NT2/D1 (cell line): ENCODE results near the gene SMIM35.

ENCODE experiments used
- DNase-seq: peaks from one replicate; pipeline ENCODE4 v3.0.0-alpha.2; 2011; ENCODE audit warnings: low read depth, low spot score
- H3K27me3 ChIP-seq: 2 replicates; pipeline ENCODE4 v1.6.0; 2011; ENCODE audit warnings: mild to moderate bottlenecking; ENCODE audit not compliant: insufficient read length, insufficient read depth
- H3K36me3 ChIP-seq: 2 replicates; pipeline ENCODE4 v1.6.1; 2011; ENCODE audit warnings: mild to moderate bottlenecking, low read length, mixed read lengths; ENCODE audit not compliant: insufficient read depth, insufficient read length
- H3K4me1 ChIP-seq: 2 replicates; pipeline ENCODE4 v1.5.1; 2011; ENCODE audit not compliant: insufficient read depth, insufficient read length
- H3K4me3 ChIP-seq: 2 replicates; pipeline ENCODE4 v1.5.1; 2011; ENCODE audit warnings: low read depth; ENCODE audit not compliant: insufficient read length
- H3K9ac ChIP-seq: 2 replicates; pipeline ENCODE4 v1.6.0; 2011; ENCODE audit warnings: low read depth; ENCODE audit not compliant: insufficient read length
- H3K9me3 ChIP-seq: 2 replicates; pipeline ENCODE4 v1.5.1; 2011; ENCODE audit warnings: mild to moderate bottlenecking, low read length; ENCODE audit not compliant: insufficient read depth
- SUZ12 ChIP-seq: IDR thresholded peaks from 2 replicates; pipeline ENCODE4 v1.6.1; 2011; ENCODE audit not compliant: insufficient read length, insufficient read depth; ENCODE audit errors: extremely low read depth
- YY1 ChIP-seq: IDR thresholded peaks from 2 replicates; pipeline ENCODE4 v1.6.1; 2011; ENCODE audit not compliant: insufficient read length, insufficient read depth
- ZNF274 ChIP-seq: IDR thresholded peaks from 2 replicates; pipeline ENCODE4 v1.6.1; 2011; ENCODE audit warnings: mild to moderate bottlenecking, low read depth, low read length

The SMIM35 gene

DNA sequence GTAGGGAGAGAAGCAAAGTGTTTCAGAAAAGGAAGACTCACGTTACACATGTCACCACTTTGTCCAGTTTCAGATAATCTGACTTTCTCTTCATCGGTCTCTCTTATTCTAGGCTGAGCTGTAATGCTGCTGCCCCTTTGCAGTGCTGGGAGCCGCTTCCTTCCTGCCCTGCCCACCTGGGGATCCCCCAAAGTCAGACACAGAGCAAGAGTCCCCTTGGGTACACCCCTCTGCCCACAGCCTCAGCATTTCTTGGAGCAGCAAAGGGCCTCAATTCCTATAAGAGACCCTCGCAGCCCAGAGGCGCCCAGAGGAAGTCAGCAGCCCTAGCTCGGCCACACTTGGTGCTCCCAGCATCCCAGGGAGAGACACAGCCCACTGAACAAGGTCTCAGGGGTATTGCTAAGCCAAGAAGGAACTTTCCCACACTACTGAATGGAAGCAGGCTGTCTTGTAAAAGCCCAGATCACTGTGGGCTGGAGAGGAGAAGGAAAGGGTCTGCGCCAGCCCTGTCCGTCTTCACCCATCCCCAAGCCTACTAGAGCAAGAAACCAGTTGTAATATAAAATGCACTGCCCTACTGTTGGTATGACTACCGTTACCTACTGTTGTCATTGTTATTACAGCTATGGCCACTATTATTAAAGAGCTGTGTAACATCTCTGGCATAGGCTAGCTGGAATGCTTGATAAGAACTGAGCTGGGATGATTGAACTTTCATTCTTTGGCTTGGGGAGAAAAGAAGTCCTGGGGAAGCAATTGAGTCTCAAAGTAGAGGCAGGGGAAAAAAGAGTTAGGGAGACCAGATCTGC is 31.2 kb upstream of the SMIM35 start:
- H3K9me3 ChIP-seq: 0 out of 2 replicates have a peak, but pooled peaks cover 4% of the 10 kb centered on the region
- no peak for TF ChIP-seq YY1
- TF ChIP-seq ZNF274: no peak
- TF ChIP-seq SUZ12: no peak

DNA sequence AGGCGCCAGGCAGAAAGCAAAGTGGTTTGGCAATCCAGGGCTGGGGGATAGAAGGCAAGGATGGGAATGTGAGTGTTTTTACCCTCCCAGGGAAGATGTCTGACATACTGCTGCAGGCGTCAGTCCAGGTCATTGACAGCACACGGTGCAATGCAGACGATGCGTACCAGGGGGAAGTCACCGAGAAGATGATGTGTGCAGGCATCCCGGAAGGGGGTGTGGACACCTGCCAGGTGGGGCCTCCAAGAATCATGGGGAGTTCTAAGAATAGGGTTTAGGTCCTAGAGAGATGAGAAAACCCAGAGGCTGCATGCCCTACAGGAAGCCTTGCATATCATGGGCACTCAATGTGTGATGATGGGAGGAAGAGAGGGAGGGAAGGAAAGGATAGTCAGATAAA is 28.3 kb upstream of the SMIM35 start:
- no peak for DNase-seq
- Histone ChIP-seq H3K4me1 (peaks cover 3% of the 10 kb centered on the region), H3K4me3 (no peak overlapping the region), H3K9me3 (no peaks in the 10 kb centered on the region), H3K36me3 (no peaks in the 10 kb centered on the region), H3K9ac (no peak overlapping the region), H3K27me3 (no peaks in the 10 kb centered on the region)
- no peak for TF ChIP-seq ZNF274
- TF ChIP-seq SUZ12: no peak
- no peak for TF ChIP-seq YY1

More for the DNA sequence above, 31.2 kb upstream of the SMIM35 start:
- no peaks in the 10 kb centered on the region for H3K27me3 ChIP-seq
- no peaks in the 10 kb centered on the region for H3K36me3 ChIP-seq
- H3K9ac ChIP-seq: no peak overlapping the region
- H3K4me3 ChIP-seq: no peak overlapping the region
- peaks cover 3% of the 10 kb centered on the region for H3K4me1 ChIP-seq
- no peak for DNase-seq

DNA sequence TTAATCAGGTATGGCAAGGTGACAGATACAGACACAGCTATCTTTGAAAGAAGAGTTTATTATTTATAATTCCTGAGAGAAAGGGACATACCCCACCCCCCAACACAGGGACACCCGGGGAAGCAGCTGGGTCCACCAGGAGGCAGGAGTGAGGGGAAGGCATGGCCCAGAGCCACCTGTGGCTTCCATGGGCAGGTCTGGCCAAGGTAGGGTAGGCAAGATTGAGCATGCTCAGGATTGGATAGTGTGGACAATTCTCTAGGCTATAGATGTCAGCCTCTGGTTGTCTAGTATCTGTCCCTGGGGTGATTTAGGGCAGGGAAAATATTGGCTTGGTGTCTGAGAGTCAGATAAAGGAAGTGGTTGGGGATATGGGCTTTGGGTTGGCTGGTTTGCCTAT is 27.5 kb upstream of the SMIM35 start:
- Histone ChIP-seq H3K4me1 (peaks cover 3% of the 10 kb centered on the region), H3K36me3 (no peaks in the 10 kb centered on the region), H3K9ac (no peak overlapping the region), H3K27me3 (no peaks in the 10 kb centered on the region), H3K9me3 (no peaks in the 10 kb centered on the region), H3K4me3 (no peak overlapping the region)
- no peak for TF ChIP-seq ZNF274
- no peak for TF ChIP-seq SUZ12
- no peak for TF ChIP-seq YY1
- DNase-seq: no peak

DNA sequence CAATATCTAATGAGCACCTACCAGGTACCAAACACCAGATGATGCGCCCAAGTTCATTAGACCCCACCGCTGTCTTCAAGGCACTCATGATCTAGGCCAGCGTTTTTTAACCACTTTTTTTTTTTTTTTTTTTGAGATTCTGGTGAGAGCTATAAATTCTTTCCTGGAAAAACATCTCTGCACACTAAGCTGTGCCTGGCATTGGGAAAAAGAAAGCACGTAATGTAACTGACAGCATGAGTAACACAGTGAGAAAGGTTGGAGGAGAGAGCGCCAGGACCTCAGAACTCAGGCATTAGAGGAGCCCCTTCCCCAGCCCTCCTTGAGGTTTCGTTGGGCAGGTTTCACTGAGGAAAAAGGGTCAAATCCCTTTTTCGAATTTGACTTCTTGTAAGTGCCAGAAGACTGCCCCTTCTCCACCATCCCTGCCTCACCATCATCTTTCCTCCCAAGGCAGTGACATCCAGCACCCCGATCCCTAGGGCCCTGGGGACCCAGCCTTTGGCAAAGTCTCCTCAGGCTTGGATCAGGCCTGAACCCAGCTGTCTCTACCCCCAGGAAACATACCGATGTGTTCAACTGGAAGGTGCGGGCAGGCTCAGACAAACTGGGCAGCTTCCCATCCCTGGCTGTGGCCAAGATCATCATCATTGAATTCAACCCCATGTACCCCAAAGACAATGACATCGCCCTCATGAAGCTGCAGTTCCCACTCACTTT is 26.1 kb upstream of the SMIM35 start:
- H3K4me1 ChIP-seq: peaks cover 3% of the 10 kb centered on the region
- DNase-seq: no peak
- no peak overlapping the region for H3K4me3 ChIP-seq
- H3K9me3 ChIP-seq: no peaks in the 10 kb centered on the region
- H3K36me3 ChIP-seq: no peaks in the 10 kb centered on the region
- no peaks in the 10 kb centered on the region for H3K27me3 ChIP-seq
- no peak for TF ChIP-seq SUZ12
- no peak for TF ChIP-seq YY1
- no peak for TF ChIP-seq ZNF274
- no peak overlapping the region for H3K9ac ChIP-seq

DNA sequence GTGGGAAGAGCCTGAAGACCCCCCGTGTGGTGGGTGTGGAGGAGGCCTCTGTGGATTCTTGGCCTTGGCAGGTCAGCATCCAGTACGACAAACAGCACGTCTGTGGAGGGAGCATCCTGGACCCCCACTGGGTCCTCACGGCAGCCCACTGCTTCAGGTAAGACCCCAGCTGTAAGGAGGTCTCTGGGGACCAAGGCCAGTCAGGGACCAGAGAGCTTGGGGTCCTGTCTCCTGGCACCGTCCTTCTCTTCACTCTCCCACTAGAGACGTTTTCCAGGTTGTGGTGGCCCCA is 24.9 kb upstream of the SMIM35 start:
- no peaks in the 10 kb centered on the region for H3K36me3 ChIP-seq
- H3K4me1 ChIP-seq: no peaks in the 10 kb centered on the region
- TF ChIP-seq SUZ12 (no peak), YY1 (no peak), ZNF274 (no peak)
- H3K9ac ChIP-seq: no peak overlapping the region
- no peaks in the 10 kb centered on the region for H3K9me3 ChIP-seq
- H3K27me3 ChIP-seq: no peaks in the 10 kb centered on the region
- H3K4me3 ChIP-seq: no peak overlapping the region
- no peak for DNase-seq

DNA sequence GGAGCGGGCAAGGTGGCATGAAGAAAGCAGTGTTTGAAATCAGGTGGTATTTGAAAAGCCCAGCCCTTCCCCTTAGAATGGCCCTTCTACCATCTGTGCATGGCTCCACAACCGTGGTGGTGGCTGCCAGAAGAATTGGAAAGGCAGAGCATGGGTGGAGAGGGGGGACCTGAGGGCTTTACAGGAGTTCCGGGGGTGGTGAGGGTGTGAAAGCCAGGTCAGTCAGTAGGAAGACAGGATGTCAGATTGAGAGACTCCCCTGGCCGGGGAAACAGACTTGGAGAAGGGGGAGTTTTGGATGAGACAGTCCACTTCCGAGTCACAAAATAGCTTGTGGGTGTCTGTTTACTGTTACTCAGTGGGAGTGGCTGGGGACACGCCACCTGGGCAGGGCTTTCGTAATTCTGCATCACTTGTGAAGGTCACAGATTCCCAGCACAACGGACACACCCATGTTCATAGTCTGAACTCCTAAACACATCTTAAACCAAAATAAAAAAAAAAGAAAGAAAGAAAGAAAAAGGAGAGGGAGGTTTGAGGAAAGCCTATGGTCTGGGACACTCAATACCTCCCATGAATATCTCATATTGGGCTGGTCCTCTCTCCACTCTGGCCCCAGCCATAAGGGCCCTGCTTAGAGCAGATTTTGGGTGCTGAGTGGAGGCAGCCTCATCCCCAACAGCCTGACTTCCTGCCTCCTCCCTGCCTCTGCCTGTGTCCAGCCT is 24.4 kb upstream of the SMIM35 start:
- TF ChIP-seq ZNF274 (no peak), SUZ12 (no peak), YY1 (no peak)
- H3K4me3 ChIP-seq: no peak overlapping the region
- no peaks in the 10 kb centered on the region for H3K36me3 ChIP-seq
- H3K9me3 ChIP-seq: no peaks in the 10 kb centered on the region
- no peak for DNase-seq
- no peaks in the 10 kb centered on the region for H3K27me3 ChIP-seq
- no peaks in the 10 kb centered on the region for H3K4me1 ChIP-seq
- no peak overlapping the region for H3K9ac ChIP-seq

DNA sequence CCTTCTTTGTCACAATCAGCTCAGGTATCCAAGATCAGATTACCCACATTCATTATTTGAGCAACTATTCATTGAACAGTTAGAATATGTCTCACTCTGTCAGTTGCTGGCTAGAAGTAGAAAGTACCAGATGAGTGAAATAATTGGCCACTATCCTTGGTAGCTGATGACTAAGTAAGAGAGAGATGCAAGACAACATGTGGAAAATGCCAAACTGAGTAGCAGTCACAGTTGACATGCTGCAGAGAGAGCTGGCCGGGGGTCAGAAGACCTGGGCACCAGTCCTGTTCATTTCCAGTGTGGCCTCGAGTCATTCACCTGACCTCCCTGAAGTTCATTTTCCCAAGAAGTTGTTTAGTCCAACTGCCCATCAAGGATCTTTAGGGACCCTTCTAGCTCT is 22.5 kb upstream of the SMIM35 start:
- H3K4me1 ChIP-seq: peaks cover 2% of the 10 kb centered on the region
- no peak overlapping the region for H3K4me3 ChIP-seq
- TF ChIP-seq SUZ12 (no peak), ZNF274 (no peak), YY1 (no peak)
- no peaks in the 10 kb centered on the region for H3K36me3 ChIP-seq
- no peak overlapping the region for H3K9ac ChIP-seq
- no peaks in the 10 kb centered on the region for H3K27me3 ChIP-seq
- DNase-seq: no peak
- H3K9me3 ChIP-seq: no peaks in the 10 kb centered on the region
